Trophoblast cell (in vitro differentiated cells and primary cell): ENCODE measurements around the gene GNPDA1.
A peak's percentile ranks its signal among the peaks of the same experiment; 100 is the strongest.

ENCODE experiments used
- DNase-seq, 2 donors: peaks; one replicate each; pipeline ENCODE4 v3.0.0-alpha.2; 2016
- H2AFZ ChIP-seq: 2 replicates; pipeline ENCODE4 v1.6.1; 2013; ENCODE audit warnings: low read length, moderate library complexity, mild to moderate bottlenecking; ENCODE audit not compliant: insufficient read depth, poor library complexity
- H2AK5ac ChIP-seq: 2 replicates; pipeline ENCODE4 v1.6.1; 2013; ENCODE audit warnings: mild to moderate bottlenecking, low read length
- H2BK120ac ChIP-seq: 2 replicates; pipeline ENCODE4 v1.6.1; 2013; ENCODE audit warnings: low read length, mild to moderate bottlenecking, moderate library complexity; ENCODE audit not compliant: insufficient read depth, poor library complexity
- H2BK12ac ChIP-seq: 2 replicates; pipeline ENCODE4 v1.6.1; 2013; ENCODE audit warnings: mild to moderate bottlenecking, low read length, moderate library complexity
- H2BK5ac ChIP-seq: 2 replicates; pipeline ENCODE4 v1.6.1; 2013; ENCODE audit warnings: low read length, low read depth, moderate library complexity, mild to moderate bottlenecking; ENCODE audit not compliant: poor library complexity
- H3K14ac ChIP-seq: 2 replicates; pipeline ENCODE4 v1.6.1; 2013; ENCODE audit warnings: mild to moderate bottlenecking, low read length
- H3K18ac ChIP-seq: 2 replicates; pipeline ENCODE4 v1.6.1; 2013; ENCODE audit warnings: mild to moderate bottlenecking, low read length
- H3K23ac ChIP-seq: 2 replicates; pipeline ENCODE4 v1.6.1; 2013; ENCODE audit warnings: low read length
- H3K27ac ChIP-seq: 2 replicates; pipeline ENCODE4 v1.5.1; 2013; ENCODE audit warnings: low read depth, mild to moderate bottlenecking, inconsistent platforms, low read length, moderate library complexity
- H3K27me3 ChIP-seq: 2 replicates; pipeline ENCODE4 v1.6.1; 2013; ENCODE audit warnings: inconsistent platforms, mild to moderate bottlenecking, low read length, moderate library complexity; ENCODE audit not compliant: insufficient read depth
- H3K36me3 ChIP-seq, 2 experiments: 1 replicate in 1 of 2; 2 replicates in 1 of 2; pipeline ENCODE4 v1.6.1; 2013; ENCODE audit warnings: low read length in 2 of 2, mild to moderate bottlenecking in 2 of 2, moderate library complexity in 1 of 2; ENCODE audit not compliant: insufficient read depth in 2 of 2, control insufficient read depth in 1 of 2
- H3K4ac ChIP-seq: 2 replicates; pipeline ENCODE4 v1.6.1; 2013; ENCODE audit warnings: low read depth, mild to moderate bottlenecking, low read length, moderate library complexity
- H3K4me1 ChIP-seq, 2 experiments: 1 replicate in 1 of 2; 2 replicates in 1 of 2; pipeline ENCODE4 v1.6.1; 2013; ENCODE audit warnings: low read length in 2 of 2, mild to moderate bottlenecking in 2 of 2, moderate library complexity in 1 of 2; ENCODE audit not compliant: insufficient read depth in 2 of 2, control insufficient read depth in 1 of 2
- H3K4me2 ChIP-seq: 2 replicates; pipeline ENCODE4 v1.6.1; 2013; ENCODE audit warnings: inconsistent platforms, mild to moderate bottlenecking, low read length, moderate library complexity
- H3K4me3 ChIP-seq: 2 replicates; pipeline ENCODE4 v1.5.1; 2013; ENCODE audit warnings: mild to moderate bottlenecking, low read depth, low read length, inconsistent platforms
- H3K79me1 ChIP-seq: one replicate; pipeline ENCODE4 v1.6.1; 2013; ENCODE audit warnings: low read length
- H3K79me2 ChIP-seq: 2 replicates; pipeline ENCODE4 v1.6.1; 2013; ENCODE audit warnings: low read length, mild to moderate bottlenecking; ENCODE audit not compliant: control insufficient read depth, insufficient read depth, poor library complexity
- H3K9ac ChIP-seq: 2 replicates; pipeline ENCODE4 v1.6.1; 2013; ENCODE audit warnings: mild to moderate bottlenecking, low read length
- H3K9me3 ChIP-seq: 2 replicates; pipeline ENCODE4 v1.6.1; 2013; ENCODE audit warnings: low read depth, mild to moderate bottlenecking, control low read depth, inconsistent platforms, low read length; ENCODE audit not compliant: insufficient read depth
- H4K12ac ChIP-seq: 2 replicates; pipeline ENCODE4 v1.6.1; 2013; ENCODE audit warnings: low read depth, mild to moderate bottlenecking, low read length, moderate library complexity
- H4K8ac ChIP-seq: 2 replicates; pipeline ENCODE4 v1.6.1; 2013; ENCODE audit warnings: low read depth, mild to moderate bottlenecking, low read length, moderate library complexity
- H4K91ac ChIP-seq: one replicate; pipeline ENCODE4 v1.6.1; 2013; ENCODE audit warnings: low read depth, mild to moderate bottlenecking, low read length, moderate library complexity
- WGBS: extraction: QIAGEN DNeasy Blood & Tissue Kit; methylation state at CpG from one replicate; pipeline ENCODE4 v1.1.7; 2013; ENCODE audit warnings: missing lambda C conversion rate; ENCODE audit not compliant: insufficient read length, insufficient coverage; ENCODE audit errors: extremely low coverage; 5-methylcytosine and 5-hydroxymethylcytosine counted together

GNPDA1 gene

GRCh38 chr5:141976176-141976575, 36.7 kb downstream of the GNPDA1 start:
- no peak overlapping the region for H2BK5ac ChIP-seq
- no peaks in the 10 kb centered on the region for H3K79me2 ChIP-seq
- WGBS: no CpG with 5 or more reads among the region's 6 CpGs
- H4K91ac ChIP-seq: no peak overlapping the region
- no peak overlapping the region for H3K14ac ChIP-seq
- H2BK120ac ChIP-seq: no peak overlapping the region
- no peaks in the 10 kb centered on the region for H3K79me1 ChIP-seq
- DNase-seq: no peak
- H4K8ac ChIP-seq: no peak overlapping the region
- H3K18ac ChIP-seq: no peak overlapping the region
- no peak overlapping the region for H3K27ac ChIP-seq
- peaks cover 26 to 45% of the 10 kb centered on the region in 2 experiments for H3K36me3 ChIP-seq
- no peaks in the 10 kb centered on the region for H3K4me1 ChIP-seq
- H3K9me3 ChIP-seq: no peaks in the 10 kb centered on the region
- H2AFZ ChIP-seq: no peak overlapping the region
- no peak overlapping the region for H2AK5ac ChIP-seq
- no peak overlapping the region for H3K4me3 ChIP-seq
- no peaks in the 10 kb centered on the region for H3K27me3 ChIP-seq
- no peak overlapping the region for H2BK12ac ChIP-seq
- H4K12ac ChIP-seq: no peak overlapping the region
- no peak overlapping the region for H3K23ac ChIP-seq
- no peak overlapping the region for H3K4me2 ChIP-seq
- no peak overlapping the region for H3K4ac ChIP-seq
- no peak overlapping the region for H3K9ac ChIP-seq

GRCh38 chr5:141973871-141974595, 38.8 kb downstream of the GNPDA1 start:
- no peak overlapping the region for H4K12ac ChIP-seq
- no peak overlapping the region for H2BK5ac ChIP-seq
- H3K4me1 ChIP-seq: no peaks in the 10 kb centered on the region
- H3K9me3 ChIP-seq: no peaks in the 10 kb centered on the region
- DNase-seq: peak in 1 of 2 donors; percentile 57
- H4K91ac ChIP-seq: no peak overlapping the region
- no peak overlapping the region for H2AK5ac ChIP-seq
- H3K4me3 ChIP-seq: no peak overlapping the region
- H3K27me3 ChIP-seq: no peaks in the 10 kb centered on the region
- H4K8ac ChIP-seq: no peak overlapping the region
- H3K14ac ChIP-seq: no peak overlapping the region
- H3K79me2 ChIP-seq: peaks cover 3% of the 10 kb centered on the region
- H2BK12ac ChIP-seq: no peak overlapping the region
- H3K27ac ChIP-seq: no peak overlapping the region
- no peak overlapping the region for H3K18ac ChIP-seq
- no peak overlapping the region for H3K4me2 ChIP-seq
- no CpG with 5 or more reads among the region's 1 CpG for WGBS
- H2BK120ac ChIP-seq: no peak overlapping the region
- peaks cover 5% of the 10 kb centered on the region for H3K79me1 ChIP-seq
- H3K36me3 ChIP-seq: peaks cover 16 to 31% of the 10 kb centered on the region in 2 experiments
- H3K23ac ChIP-seq: no peak overlapping the region
- no peak overlapping the region for H3K4ac ChIP-seq
- no peak overlapping the region for H3K9ac ChIP-seq
- no peak overlapping the region for H2AFZ ChIP-seq

- Histone ChIP-seq H3K9ac (no peak overlapping the region), H2BK5ac (no peak overlapping the region), H3K9me3 (no peaks in the 10 kb centered on the region), H3K27ac (peak overlapping the region; percentile 56), H3K23ac (no peak overlapping the region), H3K36me3 (peaks cover 7 to 14% of the 10 kb centered on the region in 2 experiments), H4K12ac (no peak overlapping the region), H3K4me1 (no peaks in the 10 kb centered on the region), H2BK12ac (no peak overlapping the region), H2BK120ac (no peak overlapping the region), H2AK5ac (no peak overlapping the region), H3K14ac (no peak overlapping the region), H3K79me1 (peaks cover 6% of the 10 kb centered on the region), H2AFZ (no peak overlapping the region), H3K4me3 (no peak overlapping the region), H3K4ac (peak overlapping the region; percentile 19), H3K18ac (no peak overlapping the region), H4K8ac (no peak overlapping the region), H3K4me2 (peak overlapping the region; percentile 58), H3K27me3 (no peaks in the 10 kb centered on the region), H3K79me2 (peaks cover 4% of the 10 kb centered on the region), H4K91ac (no peak overlapping the region)
- peak in 1 of 2 donors; percentile 40 for DNase-seq
- WGBS: no CpG with 5 or more reads among the region's 2 CpGs
Measured at GRCh38 chr5:141969783-141970771, 42.8 kb downstream of the GNPDA1 start.

- Histone ChIP-seq H3K23ac (no peak within 1 kb of the TSS), H4K12ac (peak within 1 kb of the TSS; percentile 74), H4K8ac (peak within 1 kb of the TSS; percentile 97), H3K79me1 (peaks cover 6% of the 10 kb centered on the region), H4K91ac (peak within 1 kb of the TSS; percentile 86), H3K36me3 (peaks cover 7 to 9% of the 10 kb centered on the region in 2 experiments), H3K27me3 (no peaks in the 10 kb centered on the region), H3K27ac (peak within 1 kb of the TSS; percentile 56), H2BK5ac (peak within 1 kb of the TSS; percentile 88), H3K14ac (peak within 1 kb of the TSS; percentile 89), H2BK120ac (peak within 1 kb of the TSS; percentile 85), H3K4me3 (peak within 1 kb of the TSS; percentile 83), H3K4me2 (peak within 1 kb of the TSS; percentile 58), H3K4me1 (no peaks in the 10 kb centered on the region), H3K18ac (peak within 1 kb of the TSS; percentile 56), H2AK5ac (peak within 1 kb of the TSS; percentile 36), H3K9me3 (no peaks in the 10 kb centered on the region), H2BK12ac (peak within 1 kb of the TSS; percentile 5), H3K4ac (peak within 1 kb of the TSS; percentile 17), H3K79me2 (peaks cover 4% of the 10 kb centered on the region), H2AFZ (peak within 1 kb of the TSS; percentile 72), H3K9ac (peak within 1 kb of the TSS; percentile 81)
- peak; percentile 89 to 93 for DNase-seq
- no CpG with 5 or more reads among the region's 63 CpGs for WGBS
Measured at GRCh38 chr5:141968914-141969608, 43.8 kb downstream of the GNPDA1 start, which contains the start of gene RNF14. Gene RNF14 (plus strand): TSS chr5:141969105. CDS start chr5:141973589, 4,484 bp downstream.
